ENCODE results near the gene TNP2.

- TF ChIP-seq CTCF (IDR thresholded peaks at IDR 0.05), result no peak
- TF ChIP-seq ZFX (IDR thresholded peaks at IDR 0.05; ENCODE audit: borderline replicate concordance), result no peak
Measured at GRCh38 chr16:11283820-11284248, 14.7 kb upstream of the TNP2 start.

All from 22Rv1 (cell line).